ENCODE measurements around the gene TMED1.

DNA sequence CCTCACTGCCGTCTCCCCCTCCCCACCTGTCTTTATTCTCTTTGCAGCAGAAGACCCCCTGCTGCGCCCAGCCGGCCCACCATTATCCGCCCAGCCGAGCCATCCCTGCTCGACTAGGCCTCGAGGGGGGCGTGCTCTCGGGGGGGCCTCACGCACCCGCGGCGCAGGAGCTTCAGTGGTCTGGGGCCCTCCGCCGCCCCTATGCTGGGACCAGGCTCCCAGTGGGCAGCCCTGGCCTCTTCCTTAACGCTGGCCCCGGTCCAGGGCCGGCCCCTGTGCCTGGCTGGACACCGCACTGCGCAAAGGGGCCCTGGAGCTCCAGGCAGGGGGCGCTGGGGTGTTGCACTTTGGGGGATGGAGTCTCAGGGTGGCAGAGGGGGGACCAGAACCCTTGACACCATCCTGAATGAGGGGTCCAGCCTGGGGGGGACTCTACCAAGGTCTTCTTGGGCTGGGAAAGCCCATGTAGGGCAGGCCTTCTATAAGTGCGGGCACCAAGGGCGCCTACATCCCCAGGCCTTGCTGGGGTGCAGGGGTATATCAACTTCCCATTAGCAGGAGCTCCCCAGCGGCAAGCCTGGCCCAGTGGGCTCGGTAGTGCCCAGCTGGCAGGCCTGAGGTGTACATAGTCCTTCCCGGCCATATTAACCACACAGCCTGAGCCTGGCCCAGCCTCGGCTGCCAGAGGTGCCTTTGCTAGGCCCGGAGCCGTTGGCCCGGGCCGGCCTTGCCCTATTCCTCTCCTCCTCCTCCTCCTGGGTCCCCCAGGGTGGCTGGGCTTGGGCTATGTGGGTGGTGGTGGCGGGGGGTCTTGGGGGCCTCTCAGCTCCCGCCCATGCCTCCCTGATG, 4.9 kb downstream of the TMED1 start:
- TF ChIP-seq, protein P1, sequence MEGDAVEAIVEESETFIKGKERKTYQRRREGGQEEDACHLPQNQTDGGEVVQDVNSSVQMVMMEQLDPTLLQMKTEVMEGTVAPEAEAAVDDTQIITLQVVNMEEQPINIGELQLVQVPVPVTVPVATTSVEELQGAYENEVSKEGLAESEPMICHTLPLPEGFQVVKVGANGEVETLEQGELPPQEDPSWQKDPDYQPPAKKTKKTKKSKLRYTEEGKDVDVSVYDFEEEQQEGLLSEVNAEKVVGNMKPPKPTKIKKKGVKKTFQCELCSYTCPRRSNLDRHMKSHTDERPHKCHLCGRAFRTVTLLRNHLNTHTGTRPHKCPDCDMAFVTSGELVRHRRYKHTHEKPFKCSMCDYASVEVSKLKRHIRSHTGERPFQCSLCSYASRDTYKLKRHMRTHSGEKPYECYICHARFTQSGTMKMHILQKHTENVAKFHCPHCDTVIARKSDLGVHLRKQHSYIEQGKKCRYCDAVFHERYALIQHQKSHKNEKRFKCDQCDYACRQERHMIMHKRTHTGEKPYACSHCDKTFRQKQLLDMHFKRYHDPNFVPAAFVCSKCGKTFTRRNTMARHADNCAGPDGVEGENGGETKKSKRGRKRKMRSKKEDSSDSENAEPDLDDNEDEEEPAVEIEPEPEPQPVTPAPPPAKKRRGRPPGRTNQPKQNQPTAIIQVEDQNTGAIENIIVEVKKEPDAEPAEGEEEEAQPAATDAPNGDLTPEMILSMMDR (IDR thresholded peaks at IDR 0.05; ENCODE audit: insufficient read depth, low read depth, low read length), result no peak
- no peak for TF ChIP-seq EZH2 (IDR thresholded peaks at IDR 0.05; ENCODE audit: insufficient read depth, low read length)

Measured in astrocyte (in vitro differentiated cells and primary cell).